Activated CD8-positive, alpha-beta T cell treated with anti-CD3 and anti-CD28 coated beads, Interleukin-2, amount 10 ng/mL, durations not matched to agents 7 days and 5 days (primary cell): Measurements from ENCODE around the gene GCK. TPM values are rescaled to one million over a fixed set of nuclear protein-coding genes. Genes with fewer than 3 reads are reported as not detected.
"Not testable (repeated sequence)": the region's sequence is repeated elsewhere in the genome, so short reads cannot be mapped to it uniquely, and the experiment has no call there.

Source experiments
- ATAC-seq: fragments of 150-1000 bp; cut with Tn5 transposase; one replicate; pipeline ENCODE4 v1.10.0; 2021; ENCODE audit warnings: moderate library complexity
- CTCF ChIA-PET: fragments of 350-600 bp; sonication (Branson Sonifier 250); formaldehyde crosslinking; loops from one replicate; lab custom pipeline; 2021; ENCODE audit warnings: antibody characterized with exemption; lab: Charles Lee
- POLR2A ChIA-PET: fragments of 350-600 bp; sonication (Branson Sonifier 250); formaldehyde crosslinking; loops from one replicate; lab custom pipeline; 2021; ENCODE audit warnings: antibody characterized with exemption; lab: Charles Lee
- DNase-seq: peaks from one replicate; pipeline ENCODE4 v3.0.0-alpha.2; 2020
- H3K27ac Mint-ChIP-seq: one replicate; pipeline ENCODE4 v1.8.0; 2021; ENCODE audit warnings: mild to moderate bottlenecking, mixed read lengths
- H3K27me3 Mint-ChIP-seq: one replicate; pipeline ENCODE4 v1.8.0; 2021; ENCODE audit warnings: low read depth, mixed read lengths
- H3K36me3 Mint-ChIP-seq: one replicate; pipeline ENCODE4 v1.8.0; 2021; ENCODE audit warnings: low read depth, mixed read lengths
- H3K4me1 Mint-ChIP-seq: one replicate; pipeline ENCODE4 v1.8.0; 2021; ENCODE audit warnings: low read depth, mixed read lengths
- H3K4me3 Mint-ChIP-seq: one replicate; pipeline ENCODE4 v1.8.0; 2021; ENCODE audit warnings: mild to moderate bottlenecking, mixed read lengths
- H3K9me3 Mint-ChIP-seq: one replicate; pipeline ENCODE4 v1.8.0; 2022; ENCODE audit warnings: mixed read lengths; ENCODE audit not compliant: insufficient read depth
- total RNA-seq, 2 experiments: library from RNA; stranded (reverse); gene quantifications; one replicate each; pipeline ENCODE4 v1.2.3, GENCODE V29; 2021

GCK gene
- total RNA-seq, 2 experiments from 2014 or later: not detected

DNA sequence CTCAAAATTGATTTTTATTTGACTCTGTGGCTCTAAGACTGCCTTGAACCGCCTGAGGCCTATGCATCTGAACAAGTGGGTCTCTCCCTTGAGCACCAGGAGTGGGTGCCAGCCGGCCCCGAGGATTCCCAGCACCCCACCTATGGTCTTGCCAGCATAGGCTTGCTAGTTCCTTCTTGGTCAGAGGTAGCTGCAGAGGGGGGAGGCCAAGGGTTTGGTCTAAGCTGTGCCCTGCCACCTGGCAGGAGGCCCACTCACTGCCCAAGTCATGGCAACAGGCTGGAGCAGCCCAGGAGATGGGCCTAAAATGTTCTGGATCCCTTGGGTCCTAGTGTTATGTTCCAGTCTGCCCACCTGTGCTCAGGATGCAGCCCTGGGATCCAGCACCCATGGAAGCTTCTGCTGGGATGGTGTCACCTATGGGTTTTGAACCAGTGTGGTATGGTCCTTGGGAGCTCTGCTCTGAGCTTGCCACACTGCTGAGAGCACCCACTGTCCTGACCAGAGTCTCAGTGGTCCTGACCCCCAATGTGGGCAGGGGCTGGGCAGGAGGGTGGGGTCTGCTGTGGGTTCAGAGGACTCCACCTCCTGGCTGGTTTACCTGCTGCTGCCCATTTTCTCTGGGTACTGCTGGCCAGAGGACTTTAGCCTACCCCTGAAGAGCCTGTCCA is 24.1 kb upstream of the GCK start:
- CTCF ChIA-PET: interaction anchor here (1.3 to 1.5 kb wide), 2 partner anchors 9 to 12 kb away, joined by 3 to 5 read pairs; partner anchors contain the start of gene YKT6

DNA sequence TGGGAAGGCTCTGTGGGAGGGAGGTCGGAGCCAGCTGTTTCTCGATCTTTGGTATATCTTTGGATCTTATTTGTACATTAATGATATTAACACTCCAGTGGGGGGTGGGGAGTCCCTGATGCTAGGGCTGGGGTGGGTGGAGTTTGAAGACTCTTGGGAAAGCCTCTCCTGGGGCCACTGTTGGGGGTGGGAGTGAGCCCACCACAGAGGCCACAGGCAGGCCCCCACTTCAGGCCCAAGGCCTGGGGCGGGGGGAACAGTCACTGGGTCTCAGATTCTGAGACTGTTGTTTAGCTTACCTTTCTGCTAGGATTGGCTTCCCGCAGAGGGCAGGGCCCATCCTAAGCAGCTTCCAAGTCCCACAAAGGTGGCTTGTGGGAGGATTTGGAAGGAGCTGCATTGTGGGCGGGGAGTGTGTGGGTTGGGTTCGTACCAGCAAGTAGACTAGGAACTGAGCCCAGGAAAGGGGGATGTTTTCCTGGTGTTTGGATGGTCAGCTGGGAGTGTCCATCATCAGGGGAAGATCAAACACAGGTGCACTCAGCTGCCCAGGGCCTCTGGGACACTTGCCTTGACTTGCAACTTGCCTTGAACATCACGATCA is 23.4 kb upstream of the GCK start:
- DNase-seq (no peak), ATAC-seq (no peak)
- CTCF ChIA-PET: interaction anchor here (1.2 to 1.5 kb wide), 3 partner anchors 8 to 15 kb away, joined by 3 to 5 read pairs (median 3); partner anchors contain the start of gene YKT6
- Mint-ChIP-seq H3K27ac (no peak overlapping the region), H3K4me3 (no peak overlapping the region), H3K27me3 (no peaks in the 10 kb centered on the region), H3K4me1 (peaks cover 14% of the 10 kb centered on the region), H3K36me3 (peaks cover 36% of the 10 kb centered on the region), H3K9me3 (no peaks in the 10 kb centered on the region)
- POLR2A ChIA-PET: interaction anchor here (0.7 to 2.0 kb wide), 2 partner anchors 10 to 29 kb away, joined by 3 to 8 read pairs; no protein-coding TSS in a partner anchor

More for the DNA sequence above, 24.1 kb upstream of the GCK start:
- no peaks in the 10 kb centered on the region for H3K9me3 Mint-ChIP-seq
- H3K36me3 Mint-ChIP-seq: peaks cover 32% of the 10 kb centered on the region
- POLR2A ChIA-PET: no interaction called here
- peak overlapping the region; percentile 5 for H3K27ac Mint-ChIP-seq
- H3K27me3 Mint-ChIP-seq: no peaks in the 10 kb centered on the region
- H3K4me1 Mint-ChIP-seq: peaks cover 14% of the 10 kb centered on the region
- no peak for DNase-seq
- no peak for ATAC-seq
- H3K4me3 Mint-ChIP-seq: no peak overlapping the region

DNA sequence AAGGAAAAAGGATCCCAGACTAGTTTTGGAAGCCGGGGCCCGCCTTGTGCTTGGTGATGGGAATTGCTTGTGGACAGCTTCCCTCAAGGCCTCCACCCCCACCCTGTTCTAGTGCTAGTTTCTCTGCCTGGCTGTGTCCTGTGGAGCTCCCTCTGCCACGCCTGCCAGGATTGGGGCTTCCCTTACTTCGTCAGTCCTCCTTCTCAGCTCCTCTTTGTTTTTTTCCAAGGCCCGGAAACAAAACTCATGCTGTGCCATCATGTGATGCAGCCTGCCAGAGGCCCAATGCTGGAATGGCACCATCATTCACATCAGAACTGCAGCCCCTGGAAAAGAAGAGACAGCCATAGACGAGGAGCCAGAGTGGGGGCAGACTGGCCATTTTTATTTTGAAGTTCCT is 22.8 kb upstream of the GCK start:
- Mint-ChIP-seq H3K36me3 (peaks cover 36% of the 10 kb centered on the region), H3K4me1 (peaks cover 14% of the 10 kb centered on the region), H3K4me3 (no peak overlapping the region), H3K27me3 (no peaks in the 10 kb centered on the region), H3K27ac (no peak overlapping the region), H3K9me3 (no peaks in the 10 kb centered on the region)
- ATAC-seq (no peak), DNase-seq (no peak)
- CTCF ChIA-PET: interaction anchor here (1.2 kb wide), 1 partner anchor 15 kb away, joined by 3 read pairs; no protein-coding TSS in a partner anchor
- POLR2A ChIA-PET: interaction anchor here (0.7 to 2.0 kb wide), 2 partner anchors 11 to 29 kb away, joined by 3 to 8 read pairs; no protein-coding TSS in a partner anchor

DNA sequence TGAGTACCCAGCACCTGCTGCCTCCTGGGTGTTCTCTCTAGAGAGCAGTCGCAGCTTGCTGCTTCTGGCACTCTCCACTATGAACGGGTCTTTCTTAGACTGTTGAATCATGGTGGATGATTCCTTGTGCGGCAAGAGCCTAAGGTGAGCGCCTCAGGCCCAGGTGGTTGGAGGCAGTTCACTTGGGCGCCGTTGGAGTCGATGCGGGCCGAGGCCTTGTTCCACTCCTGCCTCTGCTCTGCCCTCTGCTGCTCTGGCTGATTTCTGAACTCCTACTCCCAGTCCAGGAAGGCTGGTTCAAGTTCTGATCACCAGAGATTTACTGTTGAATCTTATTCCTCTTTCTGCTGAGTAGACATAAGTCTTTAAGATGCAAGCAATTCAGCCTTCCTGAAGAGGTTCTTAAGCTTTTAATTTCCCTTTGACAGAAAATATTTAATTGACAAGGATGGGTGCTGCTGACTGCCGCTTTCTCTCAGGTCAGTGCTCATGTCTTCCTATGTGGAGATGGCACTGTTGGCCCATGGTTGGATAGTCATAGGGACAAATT is 22.0 kb upstream of the GCK start:
- H3K36me3 Mint-ChIP-seq: peaks cover 42% of the 10 kb centered on the region
- no peak for ATAC-seq
- POLR2A ChIA-PET: interaction anchor here (2.0 kb wide), 1 partner anchor 12 kb away, joined by 8 read pairs; no protein-coding TSS in a partner anchor
- H3K9me3 Mint-ChIP-seq: no peaks in the 10 kb centered on the region
- CTCF ChIA-PET: no interaction called here
- peaks cover 14% of the 10 kb centered on the region for H3K4me1 Mint-ChIP-seq
- peak overlapping the region; percentile 10 for H3K27ac Mint-ChIP-seq
- DNase-seq: no peak
- H3K4me3 Mint-ChIP-seq: no peak overlapping the region
- H3K27me3 Mint-ChIP-seq: no peaks in the 10 kb centered on the region

DNA sequence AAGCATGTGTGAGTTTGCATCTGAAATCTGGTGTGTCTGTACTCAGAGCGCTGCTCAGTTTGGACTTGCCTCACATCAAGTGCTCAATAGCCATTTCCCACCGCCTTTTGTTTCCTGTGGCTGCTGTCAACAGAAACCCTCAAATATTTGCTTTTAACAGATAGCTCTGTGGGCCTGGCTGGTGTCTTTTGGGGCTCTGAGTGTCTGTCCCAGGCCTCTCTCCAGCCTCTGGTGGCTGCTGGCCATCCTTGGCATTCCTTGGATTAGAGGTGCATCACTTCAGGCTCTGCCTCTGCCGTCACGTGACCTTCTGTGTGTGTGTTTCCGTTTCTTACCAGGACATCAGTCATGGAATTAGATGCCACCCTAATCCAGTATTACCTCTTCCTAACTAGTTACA is 20.9 kb upstream of the GCK start:
- no peak overlapping the region for H3K4me3 Mint-ChIP-seq
- ATAC-seq: no peak
- H3K9me3 Mint-ChIP-seq: no peaks in the 10 kb centered on the region
- peaks cover 14% of the 10 kb centered on the region for H3K4me1 Mint-ChIP-seq
- ChIA-PET POLR2A (no interaction called here), CTCF (no interaction called here)
- H3K27ac Mint-ChIP-seq: no peak overlapping the region
- H3K36me3 Mint-ChIP-seq: peaks cover 46% of the 10 kb centered on the region
- H3K27me3 Mint-ChIP-seq: no peaks in the 10 kb centered on the region
- no peak for DNase-seq

DNA sequence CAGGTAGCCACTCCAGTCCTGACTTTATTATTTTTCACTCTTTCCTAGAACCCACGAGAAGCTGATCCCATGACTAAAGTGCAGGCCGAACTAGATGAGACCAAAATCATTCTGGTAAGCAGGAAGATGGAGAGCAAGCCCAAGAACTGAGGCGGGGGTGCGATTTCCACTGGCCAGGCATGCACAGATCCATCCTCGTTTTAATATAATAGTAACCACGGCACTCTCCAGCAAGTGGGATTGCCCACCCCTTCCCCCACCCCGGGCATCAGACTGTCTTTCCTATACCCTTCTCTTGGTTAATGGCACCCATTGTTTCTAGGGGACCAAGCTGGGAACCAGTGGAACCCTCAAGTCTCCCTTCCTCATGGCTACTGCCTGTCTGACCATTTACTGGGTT is 18.8 kb upstream of the GCK start:
- ATAC-seq: no peak
- CTCF ChIA-PET: no interaction called here
- no peak for DNase-seq
- Mint-ChIP-seq H3K4me1 (peaks cover 21% of the 10 kb centered on the region), H3K27ac (no peak overlapping the region), H3K4me3 (no peak overlapping the region), H3K36me3 (peaks cover 52% of the 10 kb centered on the region), H3K9me3 (no peaks in the 10 kb centered on the region), H3K27me3 (no peaks in the 10 kb centered on the region)
- POLR2A ChIA-PET: no interaction called here

DNA sequence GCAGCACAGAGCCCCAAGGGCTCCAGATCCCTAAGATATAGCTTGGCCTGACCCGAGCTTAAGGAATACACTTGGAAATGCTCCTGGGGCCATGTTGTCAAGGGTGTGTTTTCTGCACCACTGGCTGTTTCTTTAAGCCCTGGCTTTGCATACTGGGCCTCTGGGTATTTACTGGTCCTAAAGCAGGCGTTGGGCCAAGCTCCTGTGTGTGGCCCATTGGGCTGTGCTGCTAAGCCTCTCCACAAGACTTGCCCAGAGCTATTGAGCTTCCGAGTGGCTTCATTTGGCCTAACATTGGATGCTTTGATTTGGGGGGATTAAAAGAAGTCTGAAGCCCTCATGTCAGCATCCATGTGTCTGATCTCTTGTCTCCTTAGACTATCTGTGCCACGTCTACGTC is 16.8 kb upstream of the GCK start:
- Mint-ChIP-seq H3K27ac (no peak overlapping the region), H3K27me3 (no peaks in the 10 kb centered on the region), H3K4me3 (no peak overlapping the region), H3K36me3 (peaks cover 40% of the 10 kb centered on the region), H3K9me3 (no peaks in the 10 kb centered on the region), H3K4me1 (peaks cover 22% of the 10 kb centered on the region)
- CTCF ChIA-PET: no interaction called here
- no peak for ATAC-seq
- POLR2A ChIA-PET: no interaction called here
- DNase-seq: no peak

DNA sequence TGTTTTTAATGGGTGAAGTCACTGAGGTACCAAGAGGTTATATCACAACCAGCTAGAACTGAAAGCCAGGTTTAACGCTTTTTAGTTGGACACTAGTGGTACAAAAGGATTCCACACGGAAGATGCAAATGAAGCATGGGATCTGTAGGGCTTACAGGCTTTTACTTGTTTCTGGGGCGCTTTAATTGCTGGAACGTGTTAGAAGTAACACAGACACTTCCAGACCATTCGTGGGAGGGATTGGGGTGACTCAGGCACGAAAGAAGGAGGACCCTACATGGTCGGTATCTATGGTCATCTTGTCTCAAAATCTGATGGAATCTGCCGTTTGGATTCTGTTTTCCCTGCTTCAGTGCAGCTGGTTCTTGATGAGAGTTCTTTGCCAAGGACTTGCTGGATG is 12.6 kb upstream of the GCK start:
- Mint-ChIP-seq H3K4me3 (peak overlapping the region; percentile 79), H3K4me1 (peaks cover 25% of the 10 kb centered on the region), H3K27me3 (no peaks in the 10 kb centered on the region), H3K9me3 (no peaks in the 10 kb centered on the region), H3K27ac (no peak overlapping the region), H3K36me3 (peaks cover 22% of the 10 kb centered on the region)
- POLR2A ChIA-PET: interaction anchor here (0.6 to 1.3 kb wide), 2 partner anchors 13 to 268 kb away, joined by 4 read pairs; no protein-coding TSS in a partner anchor
- CTCF ChIA-PET: interaction anchor here (0.8 to 1.4 kb wide), 7 partner anchors 11 to 182 kb away, joined by 3 to 5 read pairs (median 3); no protein-coding TSS in a partner anchor
- ATAC-seq (no peak), DNase-seq (no peak)

DNA sequence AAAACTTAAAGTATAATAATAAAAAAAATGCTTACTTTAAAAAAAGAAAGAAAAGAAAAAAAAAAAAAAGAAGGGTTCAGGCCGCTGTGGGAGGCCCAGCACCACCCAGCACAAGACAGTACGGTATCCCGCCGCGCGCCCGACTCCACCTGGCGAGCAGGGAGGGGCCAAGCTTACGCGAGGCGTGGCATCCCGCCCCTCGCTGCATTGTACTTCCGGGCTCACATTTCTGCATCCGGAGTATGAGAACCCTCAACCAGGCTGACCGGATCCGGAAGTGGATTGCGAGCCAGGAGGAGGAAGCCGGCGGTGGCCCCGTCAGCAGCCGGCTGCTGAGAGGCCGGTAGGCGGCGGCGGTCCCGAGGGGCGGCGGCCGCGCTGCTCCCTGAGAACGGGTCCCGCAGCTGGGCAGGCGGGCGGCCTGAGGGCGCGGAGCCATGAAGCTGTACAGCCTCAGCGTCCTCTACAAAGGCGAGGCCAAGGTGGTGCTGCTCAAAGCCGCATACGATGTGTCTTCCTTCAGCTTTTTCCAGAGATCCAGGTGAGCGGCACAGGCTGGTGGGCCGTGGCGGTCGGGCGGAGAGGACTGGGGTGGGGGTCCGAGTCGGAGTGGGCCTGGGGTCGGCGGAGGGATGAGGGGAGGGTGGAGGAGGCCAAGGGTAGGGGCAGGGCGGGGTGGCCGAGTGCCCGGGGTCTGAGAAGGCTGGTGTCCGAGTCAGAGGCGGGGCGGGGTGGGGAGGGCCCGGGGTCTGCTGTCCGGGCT is 11.6 kb upstream of the GCK start, which contains the start of gene YKT6:
Gene YKT6, plus strand, starts transcription at position 280 of the 763 bp plus-strand sequence. Its CDS starts 158 bp downstream, at position 438.
- Mint-ChIP-seq H3K4me3 (peak within 1 kb of the TSS; percentile 79), H3K4me1 (peaks cover 33% of the 10 kb centered on the region), H3K27ac (peak within 1 kb of the TSS; percentile 85), H3K36me3 (peaks cover 16% of the 10 kb centered on the region), H3K27me3 (no peaks in the 10 kb centered on the region), H3K9me3 (no peaks in the 10 kb centered on the region)
- ChIA-PET POLR2A (interaction anchor here (0.9 to 1.4 kb wide), 4 partner anchors 14 to 157 kb away, joined by 3 to 4 read pairs (median 4); partner anchors contain the start of gene DBNL), CTCF (interaction anchor here (0.7 to 1.4 kb wide), 11 partner anchors 12 to 288 kb away, joined by 3 to 5 read pairs (median 3); no protein-coding TSS in a partner anchor)
- DNase-seq: peak; percentile 98
- peak; percentile 99 for ATAC-seq

DNA sequence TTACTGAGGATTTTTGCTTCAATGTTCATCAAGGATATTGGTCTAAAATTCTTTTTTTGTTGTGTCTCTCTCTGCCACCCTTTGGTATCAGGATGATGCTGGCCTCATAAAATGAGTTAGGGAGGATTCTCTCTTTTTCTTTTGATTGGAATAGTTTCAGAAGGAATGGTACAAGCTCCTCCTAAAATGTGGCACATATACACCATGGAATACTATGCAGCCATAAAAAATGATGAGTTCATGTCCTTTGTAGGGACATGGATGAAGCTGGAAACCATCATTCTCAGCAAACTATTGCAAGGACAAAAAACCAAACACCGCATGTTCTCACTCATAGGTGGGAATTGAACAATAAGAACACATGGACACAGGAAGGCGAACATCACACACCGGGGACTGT is 10.9 kb upstream of the GCK start:
- H3K27ac Mint-ChIP-seq, ATAC-seq, H3K27me3 Mint-ChIP-seq, DNase-seq, H3K9me3 Mint-ChIP-seq: not testable (repeated sequence)
- ChIA-PET POLR2A (interaction anchor here (1.2 to 1.4 kb wide), 2 partner anchors 119 to 156 kb away, joined by 3 to 4 read pairs; partner anchors contain the start of gene DBNL), CTCF (interaction anchor here (0.7 to 1.4 kb wide), 5 partner anchors 19 to 289 kb away, joined by 3 to 4 read pairs (median 4); no protein-coding TSS in a partner anchor)
- Mint-ChIP-seq H3K4me3 (peak overlapping the region; percentile 53), H3K4me1 (peaks cover 35% of the 10 kb centered on the region), H3K36me3 (peaks cover 12% of the 10 kb centered on the region)

DNA sequence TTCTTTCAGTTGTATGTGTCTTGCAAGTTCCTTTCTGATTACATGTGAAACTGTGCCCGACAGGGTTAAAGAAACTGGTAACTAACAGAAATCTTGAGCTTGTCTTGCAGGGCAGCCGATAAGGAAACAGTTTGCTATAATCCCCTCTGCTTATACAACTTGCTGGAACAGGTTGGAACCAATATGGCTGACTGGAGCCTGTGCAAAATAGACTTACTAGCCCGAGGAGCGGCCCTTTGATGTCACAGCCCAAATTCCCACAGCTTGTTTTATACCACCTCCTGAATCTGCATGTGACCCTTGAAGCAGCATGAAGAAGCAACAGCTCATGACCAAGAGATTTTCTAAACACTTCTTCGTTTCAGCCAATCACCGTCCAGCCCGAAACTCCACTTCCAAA is 8.2 kb upstream of the GCK start:
- Mint-ChIP-seq H3K27ac (no peak overlapping the region), H3K36me3 (peaks cover 3% of the 10 kb centered on the region), H3K9me3 (no peaks in the 10 kb centered on the region), H3K27me3 (peaks cover 2% of the 10 kb centered on the region), H3K4me3 (no peak overlapping the region), H3K4me1 (peaks cover 26% of the 10 kb centered on the region)
- DNase-seq (no peak), ATAC-seq (no peak)
- ChIA-PET POLR2A (no interaction called here), CTCF (interaction anchor here (0.7 to 1.8 kb wide), 5 partner anchors 15 to 125 kb away, joined by 3 to 8 read pairs (median 3); no protein-coding TSS in a partner anchor)
